ENCODE measurements around the gene APBA1.

APBA1 gene

GRCh38 chr9:69519470-69520240, 152.5 kb downstream of the APBA1 start:
- DNase-seq (ENCODE audit: low spot score), result no peak

DNA sequence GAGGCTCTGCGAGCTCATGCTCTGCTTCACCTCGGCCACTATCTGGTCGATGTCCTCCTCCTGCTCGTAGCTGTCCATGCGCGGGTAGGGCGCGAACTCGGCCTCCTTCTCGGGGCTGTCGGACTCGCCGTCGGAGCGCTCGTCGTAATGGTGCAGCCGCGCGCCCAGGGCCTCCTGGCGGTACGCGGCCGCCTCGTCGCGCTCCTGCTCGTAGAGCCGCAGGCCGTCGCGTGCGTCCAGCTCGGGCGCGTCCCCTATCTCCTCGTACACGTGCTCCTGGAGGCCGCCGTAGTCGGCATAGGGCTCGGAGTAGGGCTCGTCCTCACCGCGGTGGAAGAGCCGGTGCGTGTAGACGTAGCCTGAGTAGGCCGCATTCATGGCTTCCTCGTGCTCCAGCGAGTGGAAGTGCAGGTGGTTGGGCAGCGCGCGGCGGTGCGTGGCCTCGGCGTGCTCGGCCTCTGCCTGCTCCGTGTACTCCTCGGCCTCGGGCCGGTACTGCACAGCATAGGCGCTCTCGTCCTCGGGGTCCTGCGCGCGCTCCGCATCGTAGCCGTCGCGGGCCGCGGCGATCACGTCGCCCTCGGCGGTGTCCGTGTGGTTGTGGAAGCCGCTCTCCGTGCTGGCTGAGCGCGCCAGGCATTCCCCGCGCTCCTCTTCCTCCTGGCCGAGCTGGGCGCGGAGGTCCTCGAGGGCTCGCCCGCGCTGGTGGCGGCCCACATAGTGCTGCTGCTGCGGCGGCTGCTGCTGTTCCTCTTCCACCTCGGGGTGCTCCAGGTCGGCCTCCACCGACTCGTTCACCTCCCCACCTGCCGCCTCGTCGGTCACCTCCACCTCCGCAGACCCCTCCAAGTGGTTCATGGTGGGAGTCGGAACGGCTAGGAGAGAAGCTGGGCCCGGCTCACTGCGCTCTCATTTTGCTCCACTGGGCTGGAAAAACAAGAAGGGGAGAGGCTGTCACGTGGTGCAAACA, 155.5 kb downstream of the APBA1 start:
- DNase-seq (ENCODE audit: low spot score), result no peak

GRCh38 chr9:69515810-69516209, 156.4 kb downstream of the APBA1 start:
- no peak for DNase-seq (ENCODE audit: low spot score)

DNA sequence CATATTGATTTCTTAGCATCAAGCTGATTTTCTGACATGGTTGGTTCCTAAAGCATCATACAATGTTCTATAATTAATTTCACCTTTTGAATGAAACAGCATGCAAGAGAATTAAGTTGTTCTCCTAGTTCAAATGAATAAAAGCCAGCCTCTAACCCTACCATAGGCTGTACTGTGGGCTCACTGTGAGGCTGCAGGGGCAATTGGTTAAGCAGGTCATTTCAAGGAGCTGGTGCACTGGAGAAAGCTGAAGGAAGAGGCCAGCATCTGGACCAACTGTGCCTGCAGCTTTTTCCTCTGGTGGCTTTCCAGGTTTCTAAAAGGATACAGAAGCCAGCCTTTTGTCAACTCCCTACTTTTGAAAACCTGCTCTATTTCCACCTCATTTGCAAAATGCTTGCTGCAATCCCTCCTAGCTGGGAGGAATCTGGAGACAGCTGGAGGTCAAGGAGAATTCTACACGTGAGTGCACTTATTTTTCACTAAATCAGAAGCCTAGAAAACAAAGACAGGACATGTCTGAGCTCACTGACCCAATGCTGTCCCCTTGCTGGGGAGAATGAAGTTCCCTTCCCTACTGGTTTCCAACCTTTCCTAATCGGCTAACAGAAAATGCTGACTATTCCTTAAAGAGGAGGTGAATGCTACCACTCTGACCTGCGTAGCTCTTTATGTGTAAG, 158.9 kb downstream of the APBA1 start:
- no peak for DNase-seq (ENCODE audit: low spot score)

DNA sequence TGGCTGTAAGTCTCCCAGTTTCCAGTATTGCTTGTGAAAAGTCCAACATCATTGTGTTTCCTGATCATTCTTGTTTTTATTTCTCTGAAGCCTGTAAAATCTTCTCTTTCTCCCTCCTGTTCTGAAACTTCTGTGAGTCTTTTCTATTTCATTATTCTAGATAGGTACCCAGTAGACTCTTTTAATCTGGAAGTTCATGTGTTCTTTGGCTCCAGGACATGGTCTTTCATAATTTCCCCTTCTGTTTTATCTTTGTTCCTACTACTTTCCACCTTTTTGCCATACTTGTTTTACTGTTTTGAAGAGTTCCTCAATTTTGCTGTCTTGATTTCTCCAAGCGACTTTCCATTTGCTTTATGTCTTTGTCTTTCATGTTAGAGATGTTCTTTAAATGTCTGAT, 168.1 kb downstream of the APBA1 start:
- DNase-seq (ENCODE audit: low spot score), result no peak

DNA sequence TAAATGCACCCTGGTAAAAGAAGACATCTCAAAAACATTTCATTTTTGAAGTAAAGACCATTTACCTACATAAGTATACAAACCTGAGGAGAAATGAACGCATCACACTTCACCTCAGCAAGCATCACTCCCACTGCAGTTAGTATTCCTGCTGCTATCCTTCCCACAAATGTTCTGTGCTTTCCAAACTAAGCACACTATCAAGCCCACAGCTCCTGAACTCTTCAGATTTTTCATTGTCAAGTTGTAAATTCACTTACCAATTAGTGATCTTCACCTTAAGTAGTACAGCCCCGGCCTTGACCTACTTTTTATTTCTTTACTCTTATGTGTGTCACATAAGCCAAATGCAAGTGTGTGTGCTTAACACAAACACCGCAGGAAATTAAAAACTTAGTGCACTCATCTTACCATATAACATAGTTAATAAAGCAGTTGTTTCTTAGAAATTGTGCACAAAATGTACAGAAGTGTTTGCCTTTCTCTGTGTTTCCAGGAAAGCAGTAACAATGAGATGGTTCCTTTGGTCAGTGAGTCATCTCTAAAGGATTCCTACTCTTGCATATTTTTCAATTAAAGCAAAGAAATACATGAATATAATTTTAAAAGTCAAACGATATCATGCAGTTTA, 169.4 kb downstream of the APBA1 start:
- no peak for DNase-seq (ENCODE audit: low spot score)

DNA sequence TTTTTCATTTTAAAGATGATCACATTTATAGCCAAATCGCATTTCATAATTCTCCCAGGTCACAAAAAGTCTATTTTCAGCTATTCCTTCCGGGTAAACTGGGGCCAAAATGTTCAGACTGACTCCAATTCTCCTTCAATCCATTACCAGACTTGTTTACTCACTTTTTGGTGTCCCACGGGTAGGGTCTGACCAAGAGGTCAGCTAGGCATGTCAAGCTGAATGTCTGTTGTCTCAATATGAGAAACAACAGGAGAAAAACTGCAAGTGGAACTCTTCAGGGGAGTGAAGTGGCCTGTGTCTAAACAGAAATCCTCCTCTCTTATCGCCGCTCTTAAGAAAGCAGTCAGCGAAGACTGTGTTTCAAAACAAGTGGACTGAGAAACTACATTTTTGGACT, 171.3 kb downstream of the APBA1 start:
- no peak for DNase-seq (ENCODE audit: low spot score)

- DNase-seq (ENCODE audit: low spot score), result no peak
These were observed 172.2 kb downstream of the APBA1 start for GRCh38 chr9:69499959-69500358.

GRCh38 chr9:69499407-69499806, 172.8 kb downstream of the APBA1 start:
- DNase-seq (ENCODE audit: low spot score), result no peak

GRCh38 chr9:69498470-69498869, 173.7 kb downstream of the APBA1 start:
- DNase-seq (ENCODE audit: low spot score), result no peak

GRCh38 chr9:69497816-69498215, 174.4 kb downstream of the APBA1 start:
- DNase-seq (ENCODE audit: low spot score), result no peak

DNA sequence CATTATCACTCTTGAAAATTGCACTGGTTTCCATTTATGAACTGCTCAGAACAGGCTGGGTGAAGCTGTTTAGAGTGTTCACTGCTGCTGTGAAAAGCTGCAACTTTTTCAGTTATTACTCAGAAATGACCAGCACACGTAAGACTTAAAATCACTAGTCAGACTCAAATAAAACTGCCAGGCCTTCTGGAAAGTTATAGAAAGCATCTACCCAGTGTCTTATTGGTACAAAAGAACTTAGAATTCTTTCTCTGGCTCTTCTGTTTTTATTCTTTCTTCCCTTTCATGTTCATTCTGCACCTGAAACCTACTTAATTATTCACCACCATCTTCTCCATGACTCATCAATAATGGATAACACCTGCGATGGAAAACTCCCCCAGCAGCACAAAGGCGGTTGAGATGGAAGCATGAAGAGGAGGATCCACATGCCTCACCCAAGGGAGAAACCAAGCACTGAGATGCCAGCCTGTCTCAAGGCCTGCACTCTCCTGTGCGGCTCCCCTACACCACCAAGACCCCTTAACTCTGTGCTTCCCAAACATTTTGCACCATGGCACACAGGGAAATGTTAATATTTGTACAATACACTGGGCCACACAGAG, 175.2 kb downstream of the APBA1 start:
- no peak for DNase-seq (ENCODE audit: low spot score)

GRCh38 chr9:69495296-69495695, 176.9 kb downstream of the APBA1 start:
- no peak for DNase-seq (ENCODE audit: low spot score)

GRCh38 chr9:69494763-69495162, 177.4 kb downstream of the APBA1 start:
- DNase-seq (ENCODE audit: low spot score), result no peak

- no peak for DNase-seq (ENCODE audit: low spot score)
These were observed 178.0 kb downstream of the APBA1 start for GRCh38 chr9:69494208-69494607.

DNA sequence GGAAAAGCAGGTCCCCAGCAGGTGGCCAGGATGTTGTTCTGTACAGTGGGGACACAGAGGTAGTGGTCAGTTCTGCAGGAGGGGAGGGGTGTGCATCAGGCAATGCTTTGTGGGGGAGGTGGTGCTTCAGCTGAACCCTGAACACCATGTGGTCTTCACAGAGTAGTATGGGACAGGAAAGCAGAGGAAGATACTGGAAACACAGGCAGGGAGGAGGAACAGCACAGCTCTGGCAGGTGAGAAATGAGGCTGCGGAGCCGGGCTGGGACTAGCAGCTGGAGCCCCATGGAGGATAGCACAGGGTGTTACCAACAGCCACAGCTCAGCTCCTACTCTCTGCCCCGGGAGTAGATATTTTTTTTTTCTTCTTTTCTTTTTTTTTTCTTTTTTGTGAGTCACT, 185.7 kb downstream of the APBA1 start:
- DNase-seq (ENCODE audit: low spot score), result no peak

- DNase-seq (ENCODE audit: low spot score), result no peak
These were observed 186.7 kb downstream of the APBA1 start for GRCh38 chr9:69485466-69485865.

DNA sequence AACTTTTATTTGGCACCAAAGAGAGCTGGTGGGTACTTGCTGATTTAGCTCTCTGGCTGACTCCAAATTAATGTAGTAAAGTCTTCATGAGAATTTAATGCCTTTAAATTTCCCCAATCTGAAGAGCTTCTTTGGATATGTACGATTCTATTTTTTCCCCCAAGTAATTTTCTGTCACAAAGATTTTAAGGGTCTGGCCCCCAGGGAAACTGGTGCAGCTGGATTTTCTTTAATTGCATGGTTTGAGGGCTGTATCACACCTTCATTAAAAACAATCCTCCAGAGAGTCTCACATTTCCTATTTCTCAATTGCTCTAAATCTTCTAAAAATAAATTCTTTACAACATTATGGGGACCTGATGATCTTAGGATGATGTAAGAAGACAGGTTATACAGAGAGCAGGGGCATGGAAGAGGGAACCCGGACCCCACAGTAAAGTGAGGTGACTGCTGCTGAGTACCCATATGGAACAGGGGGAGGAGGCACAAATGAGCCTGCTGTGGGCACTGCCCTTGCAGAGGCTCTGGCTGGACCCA, 188.2 kb downstream of the APBA1 start:
- DNase-seq (ENCODE audit: low spot score), result no peak

- DNase-seq (ENCODE audit: low spot score), result no peak
These were observed 195.4 kb downstream of the APBA1 start for GRCh38 chr9:69476797-69477196.

GRCh38 chr9:69476016-69476415, 196.2 kb downstream of the APBA1 start:
- no peak for DNase-seq (ENCODE audit: low spot score)

GRCh38 chr9:69474821-69475220, 197.3 kb downstream of the APBA1 start:
- DNase-seq (ENCODE audit: low spot score), result no peak

Data from hematopoietic multipotent progenitor cell treated with erythropoietin and hydrocortisone succinate and interleukin-3 and kit ligand, for 17 days (in vitro differentiated cells).